ENCODE data around the gene HNRNPM. TPM values are rescaled to one million over a fixed set of nuclear protein-coding genes. Genes with fewer than 3 reads are reported as not detected.

Gene HNRNPM
- total RNA-seq, 1 donor from 2014 or later, result 152 TPM

DNA sequence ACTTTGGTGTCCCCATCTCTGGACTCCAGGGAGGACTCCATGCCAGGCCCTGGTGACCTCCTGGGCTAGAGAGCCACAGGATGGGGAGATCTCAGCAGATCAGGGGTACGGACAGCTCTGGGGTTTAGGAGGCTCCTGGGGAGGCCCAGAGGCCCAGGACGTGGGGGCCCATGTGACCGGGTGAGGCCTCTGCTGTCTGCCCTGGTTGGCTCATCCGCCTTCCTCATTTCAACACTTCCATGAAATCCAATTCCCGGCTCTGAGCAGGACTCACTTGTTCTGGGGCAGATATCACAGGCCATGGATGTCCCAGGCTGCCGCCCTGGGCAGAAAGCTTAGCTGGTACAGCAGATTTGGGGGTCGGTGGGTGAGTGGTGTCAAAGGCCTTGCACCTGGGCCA, 58.7 kb downstream of the HNRNPM start:
- Histone ChIP-seq H3K4me3 (no peak overlapping the region), H3K27ac (peak overlapping the region; percentile 31), H3K36me3 (no peaks in the 10 kb centered on the region), H3K4me1 (peaks cover 23% of the 10 kb centered on the region), H3K27me3 (ENCODE audit: low read depth) (no peaks in the 10 kb centered on the region), H3K9me3 (no peaks in the 10 kb centered on the region)
- ATAC-seq (peak; percentile 12 to 29), DNase-seq (peak; percentile 72)
- intact Hi-C loops (cut with DNase I), result no loop called here
- TF ChIP-seq, protein P1, sequence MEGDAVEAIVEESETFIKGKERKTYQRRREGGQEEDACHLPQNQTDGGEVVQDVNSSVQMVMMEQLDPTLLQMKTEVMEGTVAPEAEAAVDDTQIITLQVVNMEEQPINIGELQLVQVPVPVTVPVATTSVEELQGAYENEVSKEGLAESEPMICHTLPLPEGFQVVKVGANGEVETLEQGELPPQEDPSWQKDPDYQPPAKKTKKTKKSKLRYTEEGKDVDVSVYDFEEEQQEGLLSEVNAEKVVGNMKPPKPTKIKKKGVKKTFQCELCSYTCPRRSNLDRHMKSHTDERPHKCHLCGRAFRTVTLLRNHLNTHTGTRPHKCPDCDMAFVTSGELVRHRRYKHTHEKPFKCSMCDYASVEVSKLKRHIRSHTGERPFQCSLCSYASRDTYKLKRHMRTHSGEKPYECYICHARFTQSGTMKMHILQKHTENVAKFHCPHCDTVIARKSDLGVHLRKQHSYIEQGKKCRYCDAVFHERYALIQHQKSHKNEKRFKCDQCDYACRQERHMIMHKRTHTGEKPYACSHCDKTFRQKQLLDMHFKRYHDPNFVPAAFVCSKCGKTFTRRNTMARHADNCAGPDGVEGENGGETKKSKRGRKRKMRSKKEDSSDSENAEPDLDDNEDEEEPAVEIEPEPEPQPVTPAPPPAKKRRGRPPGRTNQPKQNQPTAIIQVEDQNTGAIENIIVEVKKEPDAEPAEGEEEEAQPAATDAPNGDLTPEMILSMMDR (IDR thresholded peaks at IDR 0.05), result no peak

- H3K27me3 ChIP-seq (ENCODE audit: low read depth), result no peaks in the 10 kb centered on the region
- peaks cover 23% of the 10 kb centered on the region for H3K4me1 ChIP-seq
- TF ChIP-seq, protein P1 (IDR thresholded peaks at IDR 0.05), result no peak
- H3K9me3 ChIP-seq, result no peaks in the 10 kb centered on the region
- intact Hi-C loops (cut with DNase I), result no loop called here
- H3K4me3 ChIP-seq, result no peak overlapping the region
- no peak for ATAC-seq
- H3K27ac ChIP-seq, result peak overlapping the region; percentile 31
- DNase-seq, result no peak
- no peaks in the 10 kb centered on the region for H3K36me3 ChIP-seq
Observed at GRCh38 chr19:8504171-8504570, 59.4 kb downstream of the HNRNPM start.

DNA sequence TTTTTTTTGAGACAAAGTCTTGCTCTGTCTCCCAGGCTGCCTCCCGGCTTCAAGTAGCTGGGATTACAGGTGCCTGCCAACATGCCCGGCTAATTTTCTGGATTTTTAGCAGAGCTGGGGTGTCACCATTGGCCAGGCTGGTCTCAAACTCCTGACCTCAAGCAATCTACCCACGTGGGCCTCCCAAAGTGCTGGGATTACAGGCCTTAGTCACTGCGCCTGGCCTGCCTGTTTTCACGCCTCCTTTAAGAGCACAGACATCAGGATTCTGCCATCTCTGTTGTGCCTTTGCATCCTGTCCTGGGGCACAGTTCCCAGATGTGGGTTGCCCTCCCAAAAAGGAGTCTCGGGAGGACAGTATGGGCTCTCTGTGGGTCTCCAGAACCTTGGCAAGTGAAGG, 60.1 kb downstream of the HNRNPM start:
- Histone ChIP-seq H3K36me3 (no peaks in the 10 kb centered on the region), H3K27me3 (ENCODE audit: low read depth) (no peaks in the 10 kb centered on the region), H3K9me3 (no peaks in the 10 kb centered on the region), H3K4me3 (no peak overlapping the region), H3K27ac (peak overlapping the region; percentile 31), H3K4me1 (peaks cover 23% of the 10 kb centered on the region)
- intact Hi-C loops (cut with DNase I), result no loop called here
- ATAC-seq (no peak), DNase-seq (no peak)
- TF ChIP-seq, protein P1 (IDR thresholded peaks at IDR 0.05), result no peak

DNA sequence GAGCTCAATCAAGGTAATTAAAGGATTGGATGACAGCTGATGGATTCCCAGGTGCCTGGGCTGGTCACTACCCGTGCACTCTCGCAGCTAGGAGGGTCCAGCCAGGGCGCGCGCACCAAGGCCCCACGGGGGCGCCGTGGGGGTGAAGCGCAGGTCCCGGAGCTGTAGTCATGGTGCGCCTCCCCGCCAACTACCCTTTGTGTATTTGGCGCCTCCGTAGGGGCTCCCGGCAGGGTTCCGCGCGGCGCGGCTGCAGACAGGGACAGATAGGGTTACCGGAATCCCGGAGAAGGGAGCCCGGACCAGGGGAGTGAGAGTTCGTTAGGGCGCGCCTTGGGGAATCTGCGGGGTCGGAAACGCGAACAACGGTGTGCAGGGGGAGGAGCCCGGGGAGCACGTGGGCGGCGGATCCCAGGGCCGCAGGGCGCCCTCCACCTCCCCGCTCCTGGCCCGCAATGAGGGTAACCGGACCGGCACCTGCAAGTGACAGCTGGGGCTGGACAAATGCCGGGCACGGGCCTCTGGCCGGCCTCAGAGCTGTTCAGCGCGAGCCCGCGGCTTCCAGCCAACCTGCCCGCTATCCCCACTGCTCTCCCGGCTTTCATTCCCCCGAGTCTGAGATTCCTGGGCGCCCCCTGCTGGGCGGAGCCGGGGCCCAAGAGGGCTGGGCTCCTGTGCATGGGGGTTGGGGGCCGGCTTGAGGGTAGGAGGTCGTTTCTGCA, 61.1 kb downstream of the HNRNPM start:
- intact Hi-C loops (cut with DNase I), result no loop called here

DNA sequence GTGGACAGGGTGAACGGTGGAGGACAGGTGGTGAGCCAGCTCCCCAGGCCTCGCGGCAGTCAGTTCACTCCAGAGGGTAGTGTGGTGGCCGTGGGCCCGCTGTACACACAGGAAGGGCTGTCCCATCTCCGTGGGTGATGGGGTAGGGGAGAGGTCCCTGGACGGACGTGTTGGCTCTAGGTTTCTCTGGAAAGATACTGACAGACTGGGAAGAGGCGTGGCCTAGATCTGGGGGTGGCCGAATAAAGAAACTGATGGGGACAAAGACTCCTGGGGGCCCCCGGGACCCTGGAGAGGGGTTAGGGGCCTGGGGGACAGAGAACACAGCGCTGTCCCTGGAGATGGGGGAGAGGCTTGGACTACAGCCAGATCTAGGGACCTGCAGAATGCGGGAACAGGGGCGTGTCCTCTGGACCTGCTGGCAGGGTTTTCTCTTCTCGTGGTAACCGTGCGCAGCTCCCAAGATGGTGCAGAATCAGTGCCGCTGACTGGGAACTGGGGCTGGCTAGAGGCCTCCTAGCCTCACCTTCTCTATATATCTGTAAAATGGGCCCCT, 61.7 kb downstream of the HNRNPM start:
- H3K4me3 ChIP-seq, result peak overlapping the region; percentile 68
- no peaks in the 10 kb centered on the region for H3K9me3 ChIP-seq
- intact Hi-C loops (cut with DNase I), result no loop called here
- ATAC-seq, result peak in 1 of 2 donors; percentile 37
- H3K27ac ChIP-seq, result peak overlapping the region; percentile 11
- peaks cover 23% of the 10 kb centered on the region for H3K4me1 ChIP-seq
- DNase-seq, result no peak
- H3K36me3 ChIP-seq, result peaks cover 9% of the 10 kb centered on the region
- H3K27me3 ChIP-seq (ENCODE audit: low read depth), result no peaks in the 10 kb centered on the region
- TF ChIP-seq, protein P1 (IDR thresholded peaks at IDR 0.05), result peak; percentile 5

More for the DNA sequence above, 61.1 kb downstream of the HNRNPM start:
- Histone ChIP-seq H3K4me1 (peaks cover 23% of the 10 kb centered on the region), H3K9me3 (no peaks in the 10 kb centered on the region), H3K36me3 (peaks cover 4% of the 10 kb centered on the region), H3K27me3 (ENCODE audit: low read depth) (no peaks in the 10 kb centered on the region), H3K27ac (peak overlapping the region; percentile 11), H3K4me3 (peak overlapping the region; percentile 68)
- peak; percentile 88 for DNase-seq
- TF ChIP-seq, protein P1 (IDR thresholded peaks at IDR 0.05), result peak; percentile 92
- ATAC-seq, result peak; percentile 87 to 88

Data from lower lobe of right lung (tissue), 2 donors.